Measurements from ENCODE around the gene ZNF24. TPM values are rescaled to one million over a fixed set of nuclear protein-coding genes. Genes with fewer than 3 reads are reported as not detected.

ZNF24 gene
- total RNA-seq, result 44.8 and 45.7 TPM in 2 replicates

DNA sequence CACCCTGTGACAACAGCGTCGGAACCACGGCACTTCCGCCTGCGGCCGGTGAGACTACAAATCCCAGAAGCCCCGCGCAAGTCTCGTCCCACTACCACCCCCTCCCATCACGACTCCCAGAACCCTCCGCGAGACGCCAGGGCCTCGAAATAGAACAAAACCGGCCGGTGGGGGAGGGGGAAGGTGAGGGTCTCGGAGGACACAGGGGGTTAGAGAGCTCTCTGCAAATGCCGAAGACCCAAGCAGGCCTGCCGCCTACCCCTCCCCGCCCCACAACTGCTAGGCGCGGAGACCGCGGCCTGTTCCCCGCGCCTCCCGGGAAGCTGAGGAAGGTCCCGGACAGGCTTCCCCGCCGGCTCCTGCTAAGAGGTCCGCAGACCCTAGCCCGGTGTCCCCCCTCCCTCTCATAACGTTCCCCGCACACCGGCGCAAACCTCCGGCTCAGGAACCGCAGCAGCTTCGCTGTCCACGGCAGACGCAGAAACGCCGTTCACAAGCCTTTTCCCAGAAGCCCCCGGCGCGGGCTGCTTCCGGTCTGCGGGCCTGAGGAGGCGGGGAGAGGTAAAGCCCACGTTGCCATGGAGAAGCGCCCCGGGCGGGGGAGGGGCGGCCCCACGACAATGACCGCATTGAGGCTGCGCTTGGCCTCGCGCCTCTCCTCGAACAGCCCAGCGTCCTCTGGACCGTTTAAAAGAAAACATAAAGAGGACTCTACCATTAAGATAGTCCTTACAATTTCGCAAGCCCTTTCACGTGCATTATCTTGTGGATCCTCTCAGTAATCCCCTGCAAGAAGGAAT, at the start of gene ZNF24:
ZNF24 (minus strand) TSS at position 485 of the 800 bp plus-strand sequence. CDS start 3,770 bp downstream, outside the sequence.

DNA sequence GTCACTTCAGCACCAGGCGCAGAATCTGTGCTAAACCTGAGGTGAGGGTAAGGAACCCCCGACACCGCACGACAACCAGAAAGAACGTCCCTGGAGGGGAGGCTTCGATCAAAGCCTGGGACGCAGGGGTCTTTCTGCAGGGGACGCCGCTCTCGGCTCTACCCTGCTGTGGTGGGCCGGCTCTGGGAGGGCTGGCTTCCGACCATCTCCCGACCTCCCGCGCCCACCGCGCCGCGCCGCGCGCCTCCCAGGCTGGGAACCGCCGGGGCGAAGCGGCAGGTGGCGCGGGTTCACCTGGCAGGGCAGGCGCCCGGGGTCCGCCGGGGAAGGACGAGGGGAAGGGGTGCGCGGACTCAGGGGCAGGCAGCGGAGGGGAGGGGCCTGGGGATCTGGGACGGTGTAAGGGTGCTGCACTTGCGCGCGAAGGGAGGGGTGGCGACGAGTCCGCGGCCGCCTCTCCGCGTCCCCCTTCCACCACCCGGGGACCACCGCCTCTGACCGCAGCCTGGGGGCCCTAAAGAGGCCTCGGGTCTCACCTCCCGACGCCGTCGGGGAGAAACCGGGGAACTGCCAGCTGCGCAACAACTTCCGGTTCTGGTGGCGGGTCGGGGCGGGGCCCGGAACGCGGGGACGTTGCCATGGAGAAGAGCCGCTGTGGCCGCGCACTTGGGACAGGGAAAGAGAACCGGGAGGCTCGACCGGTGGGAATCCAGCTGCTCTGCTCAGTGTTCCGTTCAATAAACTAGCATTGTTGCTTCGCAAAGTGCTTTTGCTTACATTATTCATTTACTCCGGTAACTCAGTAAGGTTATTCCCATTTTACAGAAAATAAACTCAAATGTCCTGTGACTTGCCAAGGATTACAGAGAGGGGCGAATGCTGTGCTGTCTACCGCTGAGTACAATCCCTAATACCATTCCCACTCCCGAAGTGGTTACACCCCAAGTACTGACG, 32.8 kb upstream of the ZNF24 start, which contains the start of gene ZNF396:
ZNF396 (minus strand) TSS at position 596 of the 954 bp plus-strand sequence. CDS start 3,045 bp downstream, outside the sequence.

DNA sequence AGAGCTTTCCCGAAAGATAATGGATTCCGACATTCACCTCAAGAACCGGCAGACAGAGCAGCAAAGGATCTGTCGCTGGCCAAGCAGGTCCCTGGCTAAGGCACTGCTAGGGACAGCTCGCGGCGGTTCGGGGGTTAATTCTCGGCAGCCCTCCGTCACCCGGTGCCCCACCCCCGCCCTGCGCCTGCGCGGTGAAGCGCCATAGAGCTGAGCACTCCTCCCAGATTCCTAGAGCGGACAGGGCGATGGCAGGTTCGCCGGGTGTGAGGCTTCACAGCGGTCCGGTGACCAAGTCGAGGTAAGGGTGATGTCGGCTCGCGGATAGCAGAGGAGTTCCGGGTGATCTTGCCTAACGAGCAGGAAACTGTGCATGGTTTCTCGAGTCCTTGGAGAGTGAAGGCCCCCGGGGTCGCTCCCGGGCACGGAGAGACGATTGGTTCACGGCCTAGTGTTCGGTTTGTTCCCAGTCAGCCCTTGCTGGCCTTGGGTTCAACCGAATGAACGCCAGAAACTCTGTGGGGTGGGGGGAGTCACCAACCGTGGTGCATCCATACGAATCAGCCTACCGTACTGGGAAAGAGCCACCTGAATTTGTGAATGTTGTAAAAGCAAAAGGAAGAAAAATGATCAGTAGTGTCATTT, 54.0 kb downstream of the ZNF24 start, which contains the start of gene ZSCAN30:
ZSCAN30 (minus strand) TSS at position 136 of the 642 bp plus-strand sequence. CDS start 25,877 bp downstream, outside the sequence.

Other genes with a start within 250 kb of the ZNF24 start
- 2.3 and 4.7 TPM in 2 replicates for gene ZNF397, start 103.4 kb downstream of the ZNF24 start, total RNA-seq
- 9.4 and 13.2 TPM in 2 replicates for gene ZSCAN30, start 54.2 kb downstream of the ZNF24 start, total RNA-seq
- 0.32 and 0.76 TPM in 2 replicates for gene ZNF396, start 32.9 kb upstream of the ZNF24 start, total RNA-seq
- 19.6 and 19.8 TPM in 2 replicates for gene INO80C, start 153.5 kb upstream of the ZNF24 start, total RNA-seq
- 355 and 477 TPM in 2 replicates for gene GALNT1, start 237.3 kb upstream of the ZNF24 start, total RNA-seq